Stomach (tissue), 4 donors: ENCODE measurements around the gene ZNF322.

Source experiments
- EP300 ChIP-seq: sonication (generic); formaldehyde crosslinking; IDR thresholded peaks from one replicate; pipeline ENCODE4 v1.6.1; 2017; ENCODE audit warnings: antibody characterized with exemption
- POLR2A ChIP-seq, 4 donors: fragments of 450-650 bp; IDR thresholded peaks; one replicate each; pipeline ENCODE4 v1.6.1; 2016; ENCODE audit warnings: antibody characterized with exemption in 4 of 4, control low read depth in 2 of 4, mild to moderate bottlenecking in 1 of 4, moderate library complexity in 1 of 4
- TF ChIP-seq, protein P1 (sequence below), 7 experiments: fragments of 450-650 bp in 4 of 7; fragments of 200-600 bp in 3 of 7; sonication (generic) in 3 of 7; IDR thresholded peaks; one replicate each; pipeline ENCODE4 v1.5.1; 2016 to 2019; ENCODE audit warnings: antibody characterized with exemption in 7 of 7, control low read depth in 2 of 7, mild to moderate bottlenecking in 1 of 7

DNA sequence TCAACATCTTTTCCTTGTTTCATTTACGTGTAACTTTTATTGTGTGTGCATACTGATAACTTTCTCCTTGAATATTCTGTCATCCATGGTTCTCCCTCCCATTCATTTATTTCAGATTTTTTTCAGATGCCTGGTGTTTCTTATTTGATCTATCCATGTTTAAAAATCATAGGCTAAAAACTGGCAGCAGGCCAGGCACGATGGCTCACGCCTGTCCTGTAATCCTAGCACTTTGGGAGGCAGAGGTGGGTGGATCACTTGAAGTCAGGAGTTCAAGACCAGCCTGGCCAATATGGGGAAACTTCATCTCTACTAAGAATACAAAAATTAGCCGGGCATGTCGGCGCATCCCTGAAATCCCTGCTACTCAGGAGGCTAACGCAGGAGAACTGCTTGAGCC, 31.7 kb downstream of the ZNF322 start:
- TF ChIP-seq POLR2A (IDR thresholded peaks at IDR 0.05) (no peak), EP300 (no peak)
- TF ChIP-seq, protein P1, sequence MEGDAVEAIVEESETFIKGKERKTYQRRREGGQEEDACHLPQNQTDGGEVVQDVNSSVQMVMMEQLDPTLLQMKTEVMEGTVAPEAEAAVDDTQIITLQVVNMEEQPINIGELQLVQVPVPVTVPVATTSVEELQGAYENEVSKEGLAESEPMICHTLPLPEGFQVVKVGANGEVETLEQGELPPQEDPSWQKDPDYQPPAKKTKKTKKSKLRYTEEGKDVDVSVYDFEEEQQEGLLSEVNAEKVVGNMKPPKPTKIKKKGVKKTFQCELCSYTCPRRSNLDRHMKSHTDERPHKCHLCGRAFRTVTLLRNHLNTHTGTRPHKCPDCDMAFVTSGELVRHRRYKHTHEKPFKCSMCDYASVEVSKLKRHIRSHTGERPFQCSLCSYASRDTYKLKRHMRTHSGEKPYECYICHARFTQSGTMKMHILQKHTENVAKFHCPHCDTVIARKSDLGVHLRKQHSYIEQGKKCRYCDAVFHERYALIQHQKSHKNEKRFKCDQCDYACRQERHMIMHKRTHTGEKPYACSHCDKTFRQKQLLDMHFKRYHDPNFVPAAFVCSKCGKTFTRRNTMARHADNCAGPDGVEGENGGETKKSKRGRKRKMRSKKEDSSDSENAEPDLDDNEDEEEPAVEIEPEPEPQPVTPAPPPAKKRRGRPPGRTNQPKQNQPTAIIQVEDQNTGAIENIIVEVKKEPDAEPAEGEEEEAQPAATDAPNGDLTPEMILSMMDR (IDR thresholded peaks at IDR 0.05) = no peak
